Stimulated activated CD8-positive, alpha-beta memory T cell treated with anti-CD3 and anti-CD28 coated beads, Interleukin-15, amount 100 ng/mL, for 24 hours (primary cell): Measurements from ENCODE around the gene C16orf89.
"Not testable (repeated sequence)": the region's sequence is repeated elsewhere in the genome, so short reads cannot be mapped to it uniquely, and the experiment has no call there.

ENCODE experiments used
- DNase-seq: peaks from one replicate; pipeline ENCODE4 v3.0.0-alpha.2; 2020; ENCODE audit warnings: low read depth

C16orf89 gene

DNA sequence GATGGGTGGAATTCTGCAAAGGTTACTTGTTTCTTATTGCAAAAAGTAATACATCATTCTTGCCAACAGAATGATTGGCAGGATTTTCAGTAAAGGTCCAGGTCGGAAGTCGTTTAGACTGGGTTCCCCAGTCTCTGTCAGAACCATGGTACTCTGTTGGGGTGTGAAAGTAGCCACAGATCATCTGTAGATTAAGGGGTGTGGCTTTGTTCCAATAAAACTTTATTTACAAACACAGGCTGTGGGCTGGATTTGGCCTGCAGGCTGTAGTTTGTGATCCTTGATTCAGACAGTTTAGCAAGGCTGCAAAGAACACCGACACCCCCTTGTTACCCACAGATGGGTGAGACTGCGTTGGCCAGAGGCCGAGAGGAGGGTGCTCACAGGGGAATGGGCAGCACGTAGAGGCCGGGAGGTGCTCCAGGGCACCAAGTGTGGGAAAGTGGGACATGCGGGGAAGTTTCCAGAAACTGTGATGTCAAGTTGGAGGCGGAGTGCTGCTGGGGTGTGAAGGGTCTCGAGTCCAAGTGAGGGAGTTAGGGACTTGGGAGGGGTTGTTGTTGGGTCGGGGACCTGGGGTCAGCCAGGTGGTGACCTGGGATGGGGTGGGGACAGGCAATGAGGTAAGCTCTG is 18.5 kb upstream of the C16orf89 start:
- DNase-seq: not testable (repeated sequence)

DNA sequence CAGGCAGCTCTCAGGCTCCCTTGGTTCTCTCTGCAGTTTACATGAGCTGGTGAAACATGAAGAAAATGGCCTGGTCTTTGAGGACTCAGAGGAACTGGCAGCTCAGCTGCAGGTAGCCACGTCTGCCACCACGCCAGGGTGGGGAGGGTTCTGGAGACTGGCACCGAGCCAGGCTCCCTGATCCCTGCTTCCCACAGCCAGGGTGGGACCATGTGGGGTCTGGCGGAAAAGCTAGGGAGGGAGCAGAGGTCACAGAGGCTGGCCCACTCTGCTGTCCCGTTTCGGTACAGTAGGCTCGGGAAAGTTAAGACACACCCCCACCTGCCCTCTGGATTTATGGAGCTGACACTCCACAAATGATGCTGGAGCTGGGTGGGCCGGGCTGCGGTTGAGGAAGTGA is 17.9 kb upstream of the C16orf89 start:
- DNase-seq: not testable (repeated sequence)

GRCh38 chr16:5080996-5081395 is 15.2 kb upstream of the C16orf89 start:
- DNase-seq: not testable (repeated sequence)

- DNase-seq: not testable (repeated sequence)
Observed at GRCh38 chr16:5080461-5080860, 14.7 kb upstream of the C16orf89 start.

DNA sequence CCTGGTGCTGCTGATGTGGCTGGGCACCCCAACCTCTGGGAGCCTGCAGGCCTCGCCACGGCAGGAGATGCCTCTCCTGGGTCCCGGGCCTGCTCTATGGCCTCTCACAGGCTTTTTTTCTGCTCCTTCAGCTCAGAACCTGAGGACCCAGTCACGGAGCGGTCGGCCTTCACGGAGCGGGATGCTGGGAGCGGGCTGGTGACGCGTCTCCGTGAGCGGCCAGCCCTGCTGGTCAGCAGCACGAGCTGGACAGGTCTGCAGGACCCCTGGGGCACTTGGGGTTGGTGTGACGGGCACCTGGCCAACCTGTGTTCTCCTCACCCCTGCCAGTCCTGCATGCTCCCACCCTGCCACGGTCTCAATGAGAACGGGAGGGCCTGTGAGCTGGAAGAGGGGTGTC is 12.9 kb upstream of the C16orf89 start:
- DNase-seq: no peak

DNA sequence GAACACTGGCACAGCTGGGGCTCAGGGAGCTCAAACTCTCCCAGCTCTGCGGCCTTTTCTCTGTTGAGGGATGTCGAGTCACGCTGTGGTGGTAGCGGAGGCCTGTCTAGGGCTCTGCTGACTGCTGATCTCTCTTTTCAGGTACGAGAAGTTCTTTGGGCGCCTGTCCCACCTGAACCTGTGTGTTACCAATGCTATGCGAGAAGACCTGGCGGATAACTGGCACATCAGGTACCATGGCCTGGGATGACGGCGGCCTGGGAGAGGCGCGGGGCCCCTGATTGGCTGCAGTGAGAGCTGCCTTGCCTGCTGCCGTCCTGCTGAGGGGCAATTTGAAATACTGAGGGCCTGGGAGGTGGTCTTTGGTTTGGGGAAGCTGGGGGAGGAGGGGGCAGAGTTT is 11.5 kb upstream of the C16orf89 start:
- no peak for DNase-seq

GRCh38 chr16:5075637-5076036 is 9.9 kb upstream of the C16orf89 start:
- DNase-seq: no peak

GRCh38 chr16:5073771-5074170 is 8.0 kb upstream of the C16orf89 start:
- DNase-seq: not testable (repeated sequence)

- DNase-seq: no peak
Observed at GRCh38 chr16:5073279-5073629, 7.5 kb upstream of the C16orf89 start.

GRCh38 chr16:5072334-5073278 is 6.8 kb upstream of the C16orf89 start:
- DNase-seq: no peak

- DNase-seq: peak; percentile 78
Observed at GRCh38 chr16:5071681-5072333, 6.1 kb upstream of the C16orf89 start, which contains the start of gene ALG1. Gene ALG1 (plus strand): TSS chr16:5071843. CDS start chr16:5071850, 7 bp downstream.

- no peak for DNase-seq
Observed at GRCh38 chr16:5071341-5071680, 5.6 kb upstream of the C16orf89 start.

- no peak for DNase-seq
Observed at GRCh38 chr16:5070431-5071186, 4.9 kb upstream of the C16orf89 start.

GRCh38 chr16:5069854-5070253 is 4.1 kb upstream of the C16orf89 start:
- no peak for DNase-seq

- no peak for DNase-seq
Observed at GRCh38 chr16:5069048-5069447, 3.3 kb upstream of the C16orf89 start.

DNA sequence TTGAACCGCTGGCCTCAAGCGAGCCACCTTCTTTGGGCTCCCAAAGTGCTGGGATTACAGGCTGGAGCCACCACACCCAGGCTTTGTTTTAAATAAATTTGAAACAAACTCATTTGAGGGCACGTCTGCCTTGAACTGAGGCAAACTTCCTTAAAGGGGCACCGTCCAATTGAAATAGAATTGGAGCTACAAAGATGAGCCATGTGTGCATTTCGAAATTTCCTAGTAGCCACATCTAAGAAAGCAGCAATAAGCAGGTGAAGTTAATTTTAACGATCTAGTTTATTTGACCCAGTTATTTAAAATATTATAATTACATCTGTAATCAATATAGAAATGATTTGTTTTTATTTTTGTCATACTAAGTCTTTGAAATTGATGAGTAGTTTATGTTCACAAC is 755 bp upstream of the C16orf89 start:
- no peak for DNase-seq

- DNase-seq: no peak
Observed at GRCh38 chr16:5065326-5065725, 430 bp downstream of the C16orf89 start.

DNA sequence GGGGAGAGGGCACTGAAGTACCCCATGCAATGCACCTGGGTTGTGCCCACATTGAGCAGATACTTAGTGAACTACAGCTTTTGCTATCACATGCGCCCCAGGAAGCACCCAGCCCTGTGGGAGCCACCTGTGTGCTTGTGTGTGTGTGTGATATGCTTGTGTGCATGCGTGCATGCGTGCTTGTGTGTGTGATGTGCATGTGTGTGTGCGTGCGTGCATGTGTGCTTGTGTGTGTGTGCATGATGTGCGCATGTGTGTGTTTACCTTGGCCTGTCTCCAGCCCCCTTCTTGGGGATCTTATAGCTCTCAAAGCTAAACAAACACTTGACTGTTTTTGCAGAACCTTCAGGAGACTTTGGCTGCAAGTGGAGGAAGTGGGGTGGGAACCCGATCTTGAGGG is 841 bp downstream of the C16orf89 start:
- DNase-seq: no peak

- no peak for DNase-seq
Observed at GRCh38 chr16:5062790-5063765, 2.7 kb downstream of the C16orf89 start.

- DNase-seq: no peak
Observed at GRCh38 chr16:5062051-5062450, 3.7 kb downstream of the C16orf89 start.

DNA sequence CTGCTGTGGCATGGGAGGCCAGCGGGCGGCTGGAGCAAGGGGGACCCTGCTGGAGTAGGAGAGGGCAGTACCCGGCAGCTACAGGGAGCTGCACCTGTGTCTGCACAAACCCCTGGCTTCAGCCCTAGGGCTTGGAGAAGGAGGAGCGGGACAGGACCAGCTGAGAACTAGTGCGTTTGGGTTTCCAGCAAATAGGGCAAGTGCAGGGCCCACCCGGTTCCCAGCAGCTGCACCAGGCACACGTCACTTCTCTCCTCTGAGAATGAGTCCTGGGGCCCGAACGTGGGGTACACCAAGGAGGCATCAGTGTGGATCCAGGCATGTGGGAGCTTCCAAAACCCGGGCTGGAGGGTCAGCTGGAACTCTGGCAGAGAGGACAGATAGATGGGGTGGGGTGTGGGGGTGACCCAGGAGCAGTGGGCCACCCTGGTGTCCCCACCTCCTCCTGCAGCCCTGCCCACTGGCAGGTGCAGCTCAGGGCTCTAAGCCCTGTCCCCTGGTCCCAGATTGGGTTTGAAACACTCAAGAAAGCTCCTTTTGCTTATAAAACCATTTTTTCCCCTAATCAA is 5.6 kb downstream of the C16orf89 start:
- DNase-seq: no peak
